GM18861 (cell line): ENCODE data around the gene NRL.

Experiments
- ATAC-seq: cut with Tn5 transposase; IDR thresholded peaks from one replicate; pipeline ENCODE4 v1.9.1; 2021; ENCODE audit not compliant: unreplicated experiment

Gene NRL

DNA sequence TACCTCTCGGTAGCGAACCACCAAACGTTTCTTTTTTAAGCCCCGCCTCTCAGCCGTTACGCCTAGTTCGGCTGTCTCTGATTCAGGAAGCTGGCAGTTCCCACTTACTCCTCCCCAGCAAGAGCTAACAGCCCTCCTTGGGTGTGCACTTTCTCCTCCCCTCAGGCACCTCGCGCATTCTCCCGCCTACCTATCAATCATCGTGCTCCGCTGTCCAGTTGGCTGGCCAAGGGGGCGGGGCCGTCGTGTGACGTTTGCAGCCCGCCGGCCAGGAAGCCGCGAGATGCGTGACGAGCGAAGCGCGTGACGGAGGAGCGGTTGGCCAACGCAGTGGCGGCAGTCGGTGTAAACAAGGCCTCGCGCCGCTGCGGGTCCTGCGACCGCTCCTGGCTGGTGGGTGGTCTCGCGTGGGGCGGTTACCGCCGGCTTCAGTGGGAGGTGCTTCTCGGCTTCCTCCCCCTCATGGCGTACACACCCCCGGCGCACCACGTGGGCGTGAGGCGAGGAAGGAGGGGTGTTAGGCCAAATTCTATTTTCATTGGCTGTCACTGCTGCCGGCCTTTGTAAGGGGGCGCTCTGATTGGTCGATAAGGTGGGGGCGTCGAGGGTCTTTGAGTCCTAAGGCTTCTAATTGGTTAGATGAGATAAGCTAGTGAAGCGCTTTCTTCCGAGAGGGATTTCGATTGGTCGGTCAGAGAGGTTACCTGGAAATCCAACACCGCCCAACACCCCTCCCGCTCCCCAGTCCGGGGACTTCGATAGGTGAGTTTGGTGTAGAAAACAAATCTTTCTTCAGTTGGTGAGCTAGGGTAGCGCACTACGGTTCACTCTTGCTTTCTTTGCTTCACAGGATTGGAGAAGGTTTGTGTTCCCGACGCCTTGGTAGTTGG lies at the start of gene NRL, which contains the start of gene DCAF11:
TSS of gene NRL (minus strand) at position 418 of the 890 bp plus-strand sequence. CDS start 32,101 bp downstream, outside the sequence.
TSS of gene DCAF11 (plus strand) at position 246 of the 890 bp plus-strand sequence. CDS start 818 bp downstream, outside the sequence.
- ATAC-seq, result peak; percentile 78

- no peak for ATAC-seq
These were observed 47.3 kb upstream of the NRL start for GRCh38 chr14:24162093-24162492.

- peak; percentile 72 for ATAC-seq
These were observed 46.4 kb upstream of the NRL start, which contains the start of gene IRF9 for GRCh38 chr14:24160850-24161804. Gene IRF9 (plus strand): TSS chr14:24161265. CDS start chr14:24162145, 880 bp downstream.

- ATAC-seq, result no peak
These were observed 45.7 kb upstream of the NRL start for GRCh38 chr14:24160499-24160849.

DNA sequence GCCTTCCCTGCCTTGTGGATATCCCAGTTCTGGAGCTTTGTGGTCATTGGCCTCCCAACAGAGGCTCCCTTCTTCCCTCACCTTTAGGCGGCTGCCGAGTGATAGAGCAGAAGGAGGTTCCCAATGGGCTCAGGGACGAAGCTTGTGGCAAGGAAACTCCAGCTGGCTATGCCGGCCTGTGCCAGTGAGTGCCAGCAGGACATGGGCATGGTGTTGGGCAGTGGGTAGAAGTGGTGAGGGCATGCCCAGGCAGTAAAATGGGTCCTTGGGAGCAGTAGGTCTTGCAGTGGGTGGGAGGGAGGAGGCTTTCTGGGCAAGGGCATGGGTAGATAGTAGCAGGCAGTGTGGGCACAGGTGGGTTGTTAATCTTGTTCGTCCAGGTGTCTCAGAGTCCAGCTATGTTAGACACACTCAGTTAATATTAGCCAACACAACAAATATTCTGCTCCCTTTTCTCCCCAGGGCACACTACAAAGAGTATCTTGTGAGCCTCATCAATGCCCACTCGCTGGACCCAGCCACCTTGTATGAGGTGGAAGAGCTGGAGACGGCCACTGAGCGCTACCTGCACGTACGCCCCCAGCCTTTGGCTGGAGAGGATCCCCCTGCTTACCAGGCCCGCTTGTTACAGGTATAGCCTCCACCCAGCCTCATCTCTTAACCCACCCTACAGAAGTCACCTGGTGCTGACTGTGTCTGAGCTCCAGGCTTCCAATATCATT lies 45.2 kb upstream of the NRL start:
- ATAC-seq, result no peak

DNA sequence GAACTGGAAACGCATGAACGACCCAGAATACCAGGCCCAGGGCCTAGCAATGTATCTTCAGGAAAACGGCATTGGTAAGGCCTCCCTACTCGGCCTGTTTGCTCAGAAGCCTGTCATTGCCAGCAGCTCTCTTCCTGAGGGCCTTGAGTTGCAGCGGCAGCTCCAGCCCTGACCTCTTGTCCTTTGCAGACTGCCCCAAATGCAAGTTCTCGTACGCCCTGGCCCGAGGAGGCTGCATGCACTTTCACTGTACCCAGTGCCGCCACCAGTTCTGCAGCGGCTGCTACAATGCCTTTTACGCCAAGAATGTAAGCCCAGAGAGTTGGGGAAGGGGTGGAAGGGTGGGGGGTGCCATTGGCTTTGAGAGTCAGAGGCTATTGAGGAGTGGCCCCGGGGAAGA lies 42.6 kb upstream of the NRL start:
- no peak for ATAC-seq

- ATAC-seq, result no peak
These were observed 42.1 kb upstream of the NRL start for GRCh38 chr14:24156840-24157239.

DNA sequence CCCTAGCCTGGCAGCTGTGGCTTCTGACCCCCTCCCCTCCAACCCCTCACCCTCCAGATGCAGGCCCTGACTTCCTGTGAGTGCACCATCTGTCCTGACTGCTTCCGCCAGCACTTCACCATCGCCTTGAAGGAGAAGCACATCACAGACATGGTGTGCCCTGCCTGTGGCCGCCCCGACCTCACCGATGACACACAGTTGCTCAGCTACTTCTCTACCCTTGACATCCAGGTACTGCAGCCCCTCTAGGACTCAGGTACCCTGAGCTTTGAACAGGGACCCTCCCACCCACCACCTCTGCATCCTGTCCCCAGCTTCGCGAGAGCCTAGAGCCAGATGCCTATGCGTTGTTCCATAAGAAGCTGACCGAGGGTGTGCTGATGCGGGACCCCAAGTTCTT lies 40.4 kb upstream of the NRL start:
- ATAC-seq, result no peak

DNA sequence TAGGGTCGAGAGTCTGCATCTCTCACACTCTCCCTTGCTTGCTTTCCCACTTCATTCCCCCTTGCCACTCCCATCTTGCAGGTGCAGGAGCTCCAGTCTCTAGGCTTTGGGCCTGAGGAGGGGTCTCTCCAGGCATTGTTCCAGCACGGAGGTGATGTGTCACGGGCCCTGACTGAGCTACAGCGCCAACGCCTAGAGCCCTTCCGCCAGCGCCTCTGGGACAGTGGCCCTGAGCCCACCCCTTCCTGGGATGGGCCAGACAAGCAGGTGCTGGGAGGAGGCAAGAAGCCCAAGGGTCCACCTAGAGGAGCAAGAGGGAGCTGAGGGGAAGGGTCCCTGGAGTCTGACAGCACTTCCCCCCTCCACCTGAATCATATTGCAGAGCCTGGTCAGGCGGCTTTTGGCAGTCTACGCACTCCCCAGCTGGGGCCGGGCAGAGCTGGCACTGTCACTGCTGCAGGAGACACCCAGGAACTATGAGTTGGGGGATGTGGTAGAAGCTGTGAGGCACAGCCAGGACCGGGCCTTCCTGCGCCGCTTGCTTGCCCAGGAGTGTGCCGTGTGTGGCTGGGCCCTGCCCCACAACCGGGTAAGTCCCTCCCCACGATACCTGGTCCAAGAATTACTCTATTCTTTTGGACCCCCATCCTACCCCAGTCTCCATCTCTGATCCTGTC lies 36.8 kb upstream of the NRL start:
- ATAC-seq, result no peak

- no peak for ATAC-seq
These were observed 36.2 kb upstream of the NRL start for GRCh38 chr14:24150993-24151392.

DNA sequence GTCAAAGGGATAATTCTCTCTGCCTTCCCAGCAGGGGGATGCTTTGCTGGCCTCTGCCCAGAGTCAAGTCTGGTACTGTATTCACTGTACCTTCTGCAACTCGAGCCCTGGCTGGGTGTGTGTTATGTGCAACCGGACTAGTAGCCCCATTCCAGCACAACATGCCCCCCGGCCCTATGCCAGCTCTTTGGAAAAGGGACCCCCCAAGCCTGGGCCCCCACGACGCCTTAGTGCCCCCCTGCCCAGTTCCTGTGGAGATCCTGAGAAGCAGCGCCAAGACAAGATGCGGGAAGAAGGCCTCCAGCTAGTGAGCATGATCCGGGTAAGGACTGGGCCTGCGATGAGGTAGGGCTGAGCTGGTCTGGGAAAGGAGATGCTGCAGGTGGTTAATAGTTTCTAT lies 35.8 kb upstream of the NRL start:
- no peak for ATAC-seq

GRCh38 chr14:24150061-24150460 lies 35.3 kb upstream of the NRL start:
- no peak for ATAC-seq

DNA sequence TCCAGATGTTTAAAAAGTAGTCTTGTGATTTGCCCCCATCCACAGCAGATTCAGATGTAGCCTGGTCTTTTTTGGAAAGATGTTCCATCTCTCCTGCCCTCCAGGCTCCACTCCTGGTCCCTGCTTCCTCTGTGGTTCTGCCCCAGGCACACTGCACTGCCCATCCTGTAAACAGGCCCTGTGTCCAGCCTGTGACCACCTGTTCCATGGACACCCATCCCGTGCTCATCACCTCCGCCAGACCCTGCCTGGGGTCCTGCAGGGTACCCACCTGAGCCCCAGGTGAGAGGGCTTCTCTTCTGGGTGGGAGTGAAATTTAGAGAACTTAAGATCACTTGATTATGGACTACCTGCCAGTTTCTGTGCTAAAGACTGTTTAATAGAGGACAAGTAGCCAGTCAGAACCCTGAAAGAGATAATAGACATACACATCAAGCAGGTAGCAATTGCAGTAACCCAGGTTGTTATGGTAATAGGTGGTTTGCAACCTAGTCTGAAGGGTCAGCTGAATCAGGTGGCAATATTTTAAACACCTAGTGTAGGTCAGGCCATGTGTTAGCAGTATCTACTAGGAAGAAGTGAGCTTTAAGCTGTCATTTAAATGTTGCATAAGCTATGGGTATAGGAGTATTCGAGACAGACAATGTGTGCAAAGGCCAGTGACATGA lies 34.7 kb upstream of the NRL start:
- no peak for ATAC-seq

GRCh38 chr14:24147761-24148428 lies 33.1 kb upstream of the NRL start:
- no peak for ATAC-seq

- ATAC-seq, result peak; percentile 74
These were observed 32.4 kb upstream of the NRL start, which contains the start of gene RNF31 for GRCh38 chr14:24146978-24147760. Gene RNF31 (plus strand): TSS chr14:24147498. CDS start chr14:24147699, 201 bp downstream.

DNA sequence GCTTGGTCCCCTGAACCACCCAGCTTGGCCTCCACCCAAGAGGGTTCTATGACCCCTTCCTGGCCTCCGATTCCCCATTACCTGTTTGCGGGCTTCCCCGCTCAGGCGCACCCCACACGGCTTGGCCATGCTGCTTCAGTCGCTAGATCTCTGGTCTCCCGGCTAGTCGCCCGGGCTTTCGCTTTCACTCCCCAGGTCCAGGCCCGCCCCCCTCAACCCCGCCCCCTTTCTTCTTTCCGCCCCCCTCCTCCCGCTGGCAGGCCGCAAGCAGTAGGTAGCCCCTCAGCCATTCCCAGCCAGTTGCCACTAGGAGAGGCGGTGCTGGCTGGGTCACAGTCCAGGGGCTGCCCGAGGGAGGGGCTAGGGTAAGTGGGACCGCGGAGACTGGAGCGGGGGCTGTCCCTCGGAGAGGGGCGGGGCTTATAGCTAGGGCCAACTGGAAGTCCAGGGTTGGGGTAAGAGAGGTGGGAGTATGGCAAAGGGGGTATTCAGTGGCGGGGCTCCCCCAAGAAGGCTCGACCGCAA lies 31.8 kb upstream of the NRL start, which contains the start of gene PSME2:
TSS of gene PSME2 (minus strand) at position 158 of the 525 bp plus-strand sequence. CDS start at position 129, 29 bp downstream.
- peak; percentile 53 for ATAC-seq

- no peak for ATAC-seq
These were observed 31.1 kb upstream of the NRL start for GRCh38 chr14:24145690-24146452.
